Activated naive CD4-positive, alpha-beta T cell treated with anti-CD3 and anti-CD28 coated beads for 36 hours (primary cell): ENCODE results near the gene AMER2. TPM values are rescaled to one million over a fixed set of nuclear protein-coding genes. Genes with fewer than 3 reads are reported as not detected.
A peak's percentile ranks its signal among the peaks of the same experiment; 100 is the strongest.

ENCODE experiments used
- CTCF ChIA-PET: fragments of 350-600 bp; sonication (Branson Sonifier 250); formaldehyde crosslinking; loops from one replicate; lab custom pipeline; 2021; ENCODE audit warnings: antibody characterized with exemption; lab: Charles Lee
- DNase-seq: peaks from one replicate; pipeline ENCODE4 v3.0.0-alpha.2; 2020
- H3K27ac Mint-ChIP-seq: one replicate; pipeline ENCODE4 v1.8.0; 2021; ENCODE audit warnings: mild to moderate bottlenecking, mixed read lengths
- H3K27me3 Mint-ChIP-seq: one replicate; pipeline ENCODE4 v1.8.0; 2021; ENCODE audit warnings: low read depth, mixed read lengths
- H3K36me3 Mint-ChIP-seq: one replicate; pipeline ENCODE4 v1.8.0; 2021; ENCODE audit warnings: low read depth, mixed read lengths
- H3K4me1 Mint-ChIP-seq: one replicate; pipeline ENCODE4 v1.8.0; 2021; ENCODE audit warnings: low read depth, mixed read lengths
- H3K4me3 Mint-ChIP-seq: one replicate; pipeline ENCODE4 v1.8.0; 2021; ENCODE audit warnings: mild to moderate bottlenecking, moderate library complexity, mixed read lengths
- H3K9me3 Mint-ChIP-seq: one replicate; pipeline ENCODE4 v1.8.0; 2021; ENCODE audit warnings: mixed read lengths
- intact Hi-C: fragments of 100-400 bp; cut with micrococcal nuclease; formaldehyde crosslinking; loops from one replicate; pipeline ENCODE4 v1.15.1; 2023
- total RNA-seq, 2 experiments: library from RNA; stranded (reverse); gene quantifications; one replicate each; pipeline ENCODE4 v1.2.3, GENCODE V29; 2021

Gene AMER2
- total RNA-seq, 2 experiments from 2014 or later = not detected

DNA sequence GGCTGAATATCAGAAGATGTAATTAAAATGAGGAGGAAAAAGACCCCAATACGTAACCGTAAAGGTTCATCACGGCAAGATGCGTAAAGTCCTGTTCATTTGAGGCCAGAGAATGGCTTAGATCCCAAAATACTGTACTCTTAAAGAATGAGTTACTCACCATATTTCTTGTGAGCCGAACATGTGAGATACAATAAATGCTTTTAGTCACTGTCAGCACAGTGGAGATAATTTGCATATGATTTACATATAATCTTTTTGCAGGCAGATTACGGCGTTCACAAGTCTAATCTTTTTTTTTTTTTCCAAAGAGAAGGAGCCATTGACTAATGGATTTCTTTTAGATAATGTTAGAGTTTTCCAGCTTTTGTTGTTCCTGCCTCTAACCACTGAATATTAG is 28.4 kb downstream of the AMER2 start:
- DNase-seq = no peak
- peaks cover 13% of the 10 kb centered on the region for H3K27me3 Mint-ChIP-seq
- H3K4me3 Mint-ChIP-seq = no peak overlapping the region
- intact Hi-C loops = no loop called here
- H3K9me3 Mint-ChIP-seq = no peaks in the 10 kb centered on the region
- no peaks in the 10 kb centered on the region for H3K36me3 Mint-ChIP-seq
- H3K4me1 Mint-ChIP-seq = no peaks in the 10 kb centered on the region
- CTCF ChIA-PET = interaction anchor here (1.5 kb wide), 1 partner anchor 30 kb away, joined by 5 read pairs; no protein-coding TSS in a partner anchor
- no peak overlapping the region for H3K27ac Mint-ChIP-seq

- CTCF ChIA-PET = no interaction called here
- H3K36me3 Mint-ChIP-seq = no peaks in the 10 kb centered on the region
- intact Hi-C loops = no loop called here
- H3K4me1 Mint-ChIP-seq = no peaks in the 10 kb centered on the region
- H3K27ac Mint-ChIP-seq = no peak overlapping the region
- H3K4me3 Mint-ChIP-seq = no peak overlapping the region
- peaks cover 24% of the 10 kb centered on the region for H3K27me3 Mint-ChIP-seq
- no peak for DNase-seq
- H3K9me3 Mint-ChIP-seq = no peaks in the 10 kb centered on the region
Measured at GRCh38 chr13:25141042-25141441, 31.0 kb downstream of the AMER2 start.

DNA sequence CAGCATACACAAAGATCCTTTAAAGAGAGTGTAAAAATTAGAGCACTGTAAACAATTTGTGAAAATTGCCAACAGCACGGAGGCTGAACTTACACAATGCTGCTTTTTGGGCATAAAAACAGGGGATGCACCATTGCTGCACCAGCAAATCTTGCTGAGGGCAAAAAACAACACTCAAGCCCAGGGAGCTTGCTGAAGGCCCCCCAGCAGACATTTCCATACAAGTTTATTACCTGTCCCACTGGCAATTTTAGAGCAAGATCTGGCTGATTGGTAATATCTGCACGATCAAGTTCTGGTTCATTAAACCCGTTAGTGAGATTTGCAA is 34.3 kb downstream of the AMER2 start:
- no peak overlapping the region for H3K27ac Mint-ChIP-seq
- CTCF ChIA-PET = no interaction called here
- no peak overlapping the region for H3K4me3 Mint-ChIP-seq
- no peaks in the 10 kb centered on the region for H3K4me1 Mint-ChIP-seq
- intact Hi-C loops = no loop called here
- H3K9me3 Mint-ChIP-seq = peaks cover 3% of the 10 kb centered on the region
- peaks cover 33% of the 10 kb centered on the region for H3K27me3 Mint-ChIP-seq
- no peak for DNase-seq
- no peaks in the 10 kb centered on the region for H3K36me3 Mint-ChIP-seq

- Mint-ChIP-seq H3K27me3 (peaks cover 33% of the 10 kb centered on the region), H3K36me3 (no peaks in the 10 kb centered on the region), H3K9me3 (peaks cover 3% of the 10 kb centered on the region), H3K27ac (no peak overlapping the region), H3K4me1 (no peaks in the 10 kb centered on the region), H3K4me3 (no peak overlapping the region)
- no peak for DNase-seq
- intact Hi-C loops = no loop called here
- CTCF ChIA-PET = no interaction called here
Measured at GRCh38 chr13:25136880-25137787, 35.0 kb downstream of the AMER2 start.

DNA sequence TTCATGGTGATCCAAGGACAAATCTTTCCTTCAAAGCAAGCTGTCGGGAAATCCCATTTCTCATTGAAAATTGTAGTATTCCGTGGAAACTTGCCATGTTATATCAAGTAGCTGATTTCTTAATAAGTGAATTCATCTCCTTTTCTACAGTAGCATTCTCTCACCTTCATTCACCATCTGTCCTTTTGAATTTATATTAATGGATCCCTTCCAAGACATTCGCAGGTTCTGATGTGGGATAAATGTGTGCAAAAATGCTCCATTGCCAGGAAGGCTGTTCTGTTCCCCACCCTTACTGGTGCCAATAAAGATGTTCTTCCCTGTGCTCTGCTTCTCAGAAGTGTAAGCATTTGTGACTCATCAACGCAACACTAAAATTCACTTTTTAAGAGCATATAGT is 36.2 kb downstream of the AMER2 start:
- Mint-ChIP-seq H3K4me1 (peaks cover 1% of the 10 kb centered on the region), H3K9me3 (peaks cover 3% of the 10 kb centered on the region), H3K36me3 (no peaks in the 10 kb centered on the region), H3K4me3 (no peak overlapping the region), H3K27me3 (peaks cover 29% of the 10 kb centered on the region), H3K27ac (no peak overlapping the region)
- intact Hi-C loops = no loop called here
- DNase-seq = no peak
- CTCF ChIA-PET = no interaction called here

GRCh38 chr13:25132751-25133390 is 39.2 kb downstream of the AMER2 start:
- H3K36me3 Mint-ChIP-seq = no peaks in the 10 kb centered on the region
- no peak for DNase-seq
- no peak overlapping the region for H3K27ac Mint-ChIP-seq
- peaks cover 3% of the 10 kb centered on the region for H3K9me3 Mint-ChIP-seq
- CTCF ChIA-PET = interaction anchor here (0.8 to 1.4 kb wide), 2 partner anchors 19 to 21 kb away, joined by 3 to 4 read pairs; no protein-coding TSS in a partner anchor
- no peak overlapping the region for H3K4me3 Mint-ChIP-seq
- peaks cover 21% of the 10 kb centered on the region for H3K27me3 Mint-ChIP-seq
- H3K4me1 Mint-ChIP-seq = peaks cover 2% of the 10 kb centered on the region
- intact Hi-C loops = no loop called here

DNA sequence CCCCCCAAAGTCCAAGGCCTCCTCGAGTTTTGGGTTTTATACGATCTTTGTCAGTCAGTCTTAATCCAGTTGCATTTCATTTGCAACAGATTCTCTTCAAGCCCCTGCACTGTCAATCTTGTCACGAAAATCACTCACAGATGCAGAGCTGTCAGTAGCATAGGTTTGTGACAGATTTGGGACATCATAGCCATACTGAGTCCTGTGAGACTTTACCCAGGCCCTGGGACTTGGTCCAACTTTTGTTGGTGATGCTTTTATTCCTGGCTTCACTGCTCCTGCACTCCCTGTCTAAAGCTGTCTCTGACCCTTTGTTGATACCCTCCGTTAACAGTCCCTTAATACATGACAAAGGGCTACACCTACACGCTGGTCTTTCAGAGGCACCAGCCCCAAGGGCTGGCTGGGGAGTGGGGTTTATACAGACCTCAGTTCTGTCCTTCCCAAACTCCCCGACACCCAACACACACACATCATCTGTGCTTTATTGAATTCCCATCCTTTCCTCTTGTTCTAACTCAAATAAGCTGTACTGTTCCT is 40.1 kb downstream of the AMER2 start:
- intact Hi-C loops = no loop called here
- CTCF ChIA-PET = interaction anchor here (0.8 to 1.4 kb wide), 2 partner anchors 18 to 20 kb away, joined by 3 to 4 read pairs; no protein-coding TSS in a partner anchor
- Mint-ChIP-seq H3K27ac (no peak overlapping the region), H3K4me1 (peaks cover 2% of the 10 kb centered on the region), H3K9me3 (peaks cover 3% of the 10 kb centered on the region), H3K27me3 (peaks cover 16% of the 10 kb centered on the region), H3K4me3 (no peak overlapping the region), H3K36me3 (no peaks in the 10 kb centered on the region)
- no peak for DNase-seq

GRCh38 chr13:25130944-25131343 is 41.1 kb downstream of the AMER2 start:
- intact Hi-C loops = no loop called here
- CTCF ChIA-PET = no interaction called here
- no peak overlapping the region for H3K27ac Mint-ChIP-seq
- H3K4me3 Mint-ChIP-seq = no peak overlapping the region
- peaks cover 3% of the 10 kb centered on the region for H3K9me3 Mint-ChIP-seq
- peaks cover 14% of the 10 kb centered on the region for H3K27me3 Mint-ChIP-seq
- no peaks in the 10 kb centered on the region for H3K36me3 Mint-ChIP-seq
- H3K4me1 Mint-ChIP-seq = peaks cover 2% of the 10 kb centered on the region
- DNase-seq = no peak

- Mint-ChIP-seq H3K4me1 (peaks cover 3% of the 10 kb centered on the region), H3K27ac (no peak overlapping the region), H3K4me3 (no peak overlapping the region), H3K36me3 (no peaks in the 10 kb centered on the region), H3K9me3 (peaks cover 1% of the 10 kb centered on the region), H3K27me3 (peaks cover 46% of the 10 kb centered on the region)
- CTCF ChIA-PET = interaction anchor here (0.6 kb wide), 1 partner anchor 257 kb away, joined by 4 read pairs; no protein-coding TSS in a partner anchor
- no peak for DNase-seq
- intact Hi-C loops = no loop called here
Measured at GRCh38 chr13:25118378-25118905, 53.6 kb downstream of the AMER2 start.

DNA sequence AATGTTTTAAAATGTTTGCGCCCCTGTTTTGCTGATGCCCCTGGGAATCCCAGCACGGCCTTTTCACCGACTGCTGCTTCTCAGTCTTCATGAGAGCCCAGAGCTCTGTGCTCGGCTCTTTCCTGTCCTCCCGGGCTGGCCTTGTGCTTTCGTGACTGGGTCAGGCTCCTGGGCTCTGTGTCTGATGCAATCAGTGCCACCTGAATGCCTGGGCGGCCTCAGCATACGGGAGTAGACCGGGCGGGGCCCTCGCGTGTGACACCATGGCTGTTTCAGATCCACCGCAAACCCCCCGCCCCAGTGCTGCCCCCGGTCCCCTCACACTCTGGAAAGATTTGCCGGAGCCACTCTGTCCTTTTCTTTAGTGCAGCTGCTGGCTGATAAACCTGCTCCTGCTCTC is 54.8 kb downstream of the AMER2 start:
- Mint-ChIP-seq H3K27ac (no peak overlapping the region), H3K27me3 (peaks cover 47% of the 10 kb centered on the region), H3K36me3 (no peaks in the 10 kb centered on the region)

GRCh38 chr13:25116044-25116443 is 56.0 kb downstream of the AMER2 start:
- Mint-ChIP-seq H3K36me3 (no peaks in the 10 kb centered on the region), H3K27me3 (peaks cover 41% of the 10 kb centered on the region), H3K27ac (no peak overlapping the region), H3K4me1 (peaks cover 3% of the 10 kb centered on the region), H3K4me3 (no peak overlapping the region), H3K9me3 (no peaks in the 10 kb centered on the region)
- intact Hi-C loops = no loop called here
- CTCF ChIA-PET = no interaction called here
- no peak for DNase-seq

More for the DNA sequence above, 54.8 kb downstream of the AMER2 start:
- no peak for DNase-seq
- Mint-ChIP-seq H3K4me1 (peaks cover 3% of the 10 kb centered on the region), H3K4me3 (no peak overlapping the region), H3K9me3 (peaks cover 1% of the 10 kb centered on the region)
- intact Hi-C loops = no loop called here
- CTCF ChIA-PET = no interaction called here

DNA sequence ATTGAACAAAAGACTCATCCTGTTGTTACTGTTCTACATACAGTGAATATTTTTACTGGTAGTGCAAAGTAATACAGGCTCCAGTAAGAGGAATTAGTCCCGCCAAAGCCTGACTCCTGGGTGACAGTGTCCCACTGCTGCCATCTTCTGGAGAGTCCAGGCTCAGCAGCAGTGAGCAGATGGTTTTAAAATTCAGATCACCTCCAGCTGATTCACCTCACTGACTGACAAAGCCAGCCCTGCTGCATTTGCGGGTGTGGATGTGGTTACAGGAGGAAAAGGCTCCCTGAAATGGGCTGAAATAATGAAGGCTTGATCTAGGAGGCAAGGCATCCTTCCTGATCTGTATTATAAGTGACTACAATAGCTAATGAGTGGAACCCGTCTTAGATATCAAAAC is 57.9 kb downstream of the AMER2 start:
- Mint-ChIP-seq H3K27ac (no peak overlapping the region), H3K9me3 (no peaks in the 10 kb centered on the region), H3K27me3 (peaks cover 33% of the 10 kb centered on the region), H3K36me3 (no peaks in the 10 kb centered on the region), H3K4me1 (peaks cover 3% of the 10 kb centered on the region), H3K4me3 (no peak overlapping the region)
- DNase-seq = peak; percentile 81
- CTCF ChIA-PET = interaction anchor here (0.6 to 3.6 kb wide), 19 partner anchors 11 to 1449 kb away, joined by 3 to 23 read pairs (median 4); no protein-coding TSS in a partner anchor
- intact Hi-C loops = loop anchor here (1.0 kb wide), 3 partner anchors 29 to 119 kb away; no protein-coding TSS in a partner anchor
